Midbrain (tissue), 1 donor: ENCODE results near the gene MAST4.
A peak's percentile ranks its signal among the peaks of the same experiment; 100 is the strongest.

ENCODE experiments used
- DNase-seq: peaks from one replicate; lab custom pipeline; 2025; lab: John Stamatoyannopoulos, UW

Gene MAST4

GRCh38 chr5:66906021-66906420 lies 309.8 kb downstream of the MAST4 start:
- no peak for DNase-seq

DNA sequence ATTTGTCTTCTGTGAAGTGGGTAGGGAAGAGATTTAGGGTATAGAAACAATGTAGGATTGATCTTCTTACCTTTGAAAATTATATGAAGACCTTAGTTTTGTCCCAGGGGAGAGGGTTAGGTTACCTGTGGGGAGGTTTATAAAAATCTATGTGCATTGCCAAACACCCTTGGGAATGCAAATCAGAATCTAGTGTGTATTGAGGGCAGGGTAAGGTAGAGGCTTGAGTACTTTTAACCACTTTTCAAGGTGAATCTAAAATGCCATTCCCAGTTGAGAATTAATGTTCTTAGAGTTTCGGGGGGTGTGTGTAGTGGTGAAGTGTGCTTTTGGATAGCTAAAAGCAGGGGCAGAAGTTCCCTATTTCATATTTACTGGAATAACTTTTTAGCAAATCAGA lies 312.0 kb downstream of the MAST4 start:
- no peak for DNase-seq

- DNase-seq: no peak
These were observed 313.2 kb downstream of the MAST4 start for GRCh38 chr5:66909364-66909763.

DNA sequence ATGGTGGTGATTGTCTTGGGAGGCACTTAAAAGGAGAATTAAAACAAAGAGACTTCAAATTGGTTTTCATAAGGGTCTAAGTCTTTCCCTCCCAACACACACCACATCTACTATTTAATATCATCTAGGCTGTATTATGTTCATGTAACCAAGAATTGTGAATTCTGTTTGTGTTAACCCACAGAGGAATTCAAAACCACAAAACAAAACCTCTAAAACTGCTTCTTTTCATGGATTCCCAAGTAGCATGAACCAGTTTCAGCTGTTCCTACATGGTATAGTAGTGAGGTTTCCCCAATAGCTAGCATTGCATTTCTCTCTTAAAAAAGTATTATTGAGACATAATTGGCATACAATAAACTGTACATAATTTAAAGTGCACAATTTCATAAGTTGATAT lies 316.6 kb downstream of the MAST4 start:
- no peak for DNase-seq

DNA sequence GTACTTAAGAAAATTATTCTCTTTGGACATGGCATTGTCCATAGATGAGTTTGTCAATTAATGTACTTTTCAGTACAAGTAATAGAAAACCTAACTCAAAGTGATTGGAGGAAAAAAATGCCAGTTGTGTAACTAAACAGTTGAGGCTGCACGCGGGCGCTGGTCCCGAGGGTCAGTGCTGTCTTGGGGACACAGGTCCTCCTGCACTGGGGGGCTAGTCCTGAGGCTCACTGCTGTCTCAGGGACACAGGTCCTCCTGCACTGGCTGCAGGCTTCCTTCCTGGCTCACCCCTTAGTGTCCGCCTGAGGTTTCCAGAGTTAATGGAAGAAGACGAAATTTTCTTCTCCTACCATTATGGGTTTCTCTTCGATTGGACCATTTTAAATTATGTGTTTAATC lies 319.3 kb downstream of the MAST4 start:
- no peak for DNase-seq

GRCh38 chr5:66922881-66923280 lies 326.7 kb downstream of the MAST4 start:
- no peak for DNase-seq

DNA sequence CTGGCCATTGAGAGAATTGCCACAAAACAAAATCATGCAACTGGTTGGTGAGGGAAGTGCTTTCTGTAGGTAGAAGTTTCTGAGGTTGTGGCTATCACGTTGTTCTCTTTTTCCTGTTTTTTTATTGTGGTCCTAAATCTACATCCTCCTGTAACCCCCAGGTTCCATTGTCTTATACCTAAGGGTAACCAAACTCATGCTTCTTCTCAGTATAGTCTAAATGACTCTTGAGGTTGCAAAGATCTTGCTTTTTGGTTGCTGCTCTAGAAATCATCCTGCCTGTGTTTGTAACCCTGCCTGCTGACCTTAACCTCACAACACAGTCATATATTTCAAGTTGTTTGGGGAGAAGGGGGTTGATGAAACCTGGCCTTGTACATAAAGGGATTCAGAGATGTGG lies 327.3 kb downstream of the MAST4 start:
- DNase-seq: no peak

DNA sequence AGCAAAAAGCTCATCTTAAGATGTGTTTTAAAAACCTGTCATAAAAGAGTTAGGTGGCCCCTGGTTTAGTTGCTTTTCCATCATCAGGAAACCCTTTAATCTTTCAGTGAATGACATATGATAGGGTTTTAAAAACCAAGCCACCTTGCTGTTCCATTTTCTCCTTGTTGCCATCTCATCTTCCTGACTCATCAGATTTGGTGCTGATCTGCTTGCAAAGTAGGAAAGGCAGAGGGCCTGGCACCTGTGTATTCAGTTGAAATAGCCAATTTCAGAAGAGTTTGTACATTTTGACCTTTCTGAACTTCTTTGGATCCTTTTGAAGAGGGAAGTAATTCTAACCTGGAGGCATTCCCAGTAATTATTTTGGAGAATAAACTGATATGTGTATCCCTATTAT lies 327.7 kb downstream of the MAST4 start:
- no peak for DNase-seq

GRCh38 chr5:66927140-66927539 lies 330.9 kb downstream of the MAST4 start:
- DNase-seq: no peak

GRCh38 chr5:66929281-66929680 lies 333.1 kb downstream of the MAST4 start:
- no peak for DNase-seq

GRCh38 chr5:66929995-66930394 lies 333.8 kb downstream of the MAST4 start:
- no peak for DNase-seq

- DNase-seq: no peak
These were observed 335.5 kb downstream of the MAST4 start for GRCh38 chr5:66931651-66932050.

DNA sequence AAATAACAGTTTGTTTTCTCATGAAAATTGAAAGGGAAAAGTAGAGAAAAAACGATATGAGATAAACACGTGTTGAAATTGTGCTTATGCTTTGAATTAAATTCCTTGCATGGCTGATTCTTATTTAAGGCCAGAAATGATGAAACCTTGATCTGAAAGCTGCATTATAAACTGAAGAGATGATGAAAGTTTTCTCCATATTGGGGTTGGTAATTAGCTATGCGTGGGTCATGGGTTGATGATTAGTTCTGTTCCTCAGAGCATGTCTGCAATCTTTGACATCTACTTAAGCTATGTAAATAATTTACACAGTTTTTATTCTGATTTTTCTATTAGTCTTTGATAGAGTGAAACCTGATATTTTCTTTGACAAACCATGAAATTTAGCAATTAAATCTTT lies 336.3 kb downstream of the MAST4 start:
- DNase-seq: no peak

GRCh38 chr5:66933066-66933465 lies 336.9 kb downstream of the MAST4 start:
- no peak for DNase-seq

GRCh38 chr5:66939094-66939493 lies 342.9 kb downstream of the MAST4 start:
- no peak for DNase-seq

- DNase-seq: no peak
These were observed 349.5 kb downstream of the MAST4 start for GRCh38 chr5:66945389-66946349.

GRCh38 chr5:66947458-66947857 lies 351.3 kb downstream of the MAST4 start:
- DNase-seq: no peak

DNA sequence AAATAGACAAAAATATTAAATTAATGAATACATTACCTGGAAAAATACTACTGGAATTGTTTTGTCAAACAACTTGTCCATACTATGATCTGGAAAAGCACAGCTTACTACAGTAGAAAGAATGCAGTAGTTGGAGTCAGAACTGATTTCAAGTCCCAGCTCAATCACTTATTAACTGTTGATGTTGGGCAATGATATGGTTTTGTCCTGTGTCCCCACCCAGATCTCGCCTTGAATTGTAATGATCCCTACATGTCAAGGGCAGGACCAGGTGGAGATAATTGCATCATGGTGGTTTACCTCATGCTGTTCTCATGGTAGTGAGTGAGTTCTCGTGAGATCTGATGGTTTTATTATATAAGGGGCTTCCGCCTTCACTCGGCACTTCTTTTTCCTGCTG lies 352.9 kb downstream of the MAST4 start:
- DNase-seq: no peak

- DNase-seq: no peak
These were observed 356.0 kb downstream of the MAST4 start for GRCh38 chr5:66952153-66952552.

GRCh38 chr5:66956439-66956838 lies 360.2 kb downstream of the MAST4 start:
- DNase-seq: no peak

GRCh38 chr5:66958201-66958979 lies 362.2 kb downstream of the MAST4 start:
- peak; percentile 63 for DNase-seq

DNA sequence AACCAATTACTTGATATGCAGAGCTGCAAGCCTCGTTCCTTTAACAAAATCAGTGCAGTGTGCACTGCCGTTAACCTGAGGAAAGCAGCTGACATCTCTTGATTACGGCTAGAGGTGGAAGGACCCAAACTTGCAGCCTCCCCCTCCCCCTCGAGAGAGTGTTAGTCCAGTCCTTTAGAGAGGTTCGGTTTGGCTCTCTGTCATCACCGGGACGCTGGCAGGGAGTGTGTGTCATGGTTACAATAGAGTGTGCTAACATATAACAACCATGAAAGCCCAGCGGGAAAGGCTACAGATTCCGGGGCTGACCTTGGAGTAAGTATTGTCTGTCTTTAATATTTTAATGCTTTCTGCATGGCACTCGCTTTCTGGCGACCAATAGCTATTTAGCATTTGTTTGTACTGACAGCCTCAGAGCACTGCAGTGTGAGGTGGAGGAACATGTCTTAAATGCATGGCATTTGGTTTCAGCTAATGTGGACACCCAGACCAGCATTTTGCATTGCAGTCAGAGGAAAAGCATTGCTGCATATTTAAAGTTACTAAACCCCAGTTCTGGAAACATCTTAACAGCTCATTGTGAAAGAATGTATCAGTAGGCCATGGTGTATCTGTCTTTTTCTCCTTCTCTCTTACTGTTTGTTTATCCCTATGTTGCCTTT lies 362.9 kb downstream of the MAST4 start:
- DNase-seq: peak; percentile 52

- peak; percentile 52 for DNase-seq
These were observed 363.5 kb downstream of the MAST4 start for GRCh38 chr5:66959653-66960052.
